Loucy (cell line): ENCODE data around the gene AADAC.

Experiments used
- H2AFZ ChIP-seq: fragments of 200-600 bp; sonication (generic); 2 replicates; pipeline ENCODE4 v1.6.0; 2016; ENCODE audit warnings: antibody characterized with exemption, mild to moderate bottlenecking, low read length, moderate library complexity
- H3F3A ChIP-seq: fragments of 200-600 bp; 2 replicates; pipeline ENCODE4 v1.6.0; 2016; ENCODE audit warnings: antibody characterized with exemption, low read depth, mild to moderate bottlenecking
- H3K27me3 ChIP-seq: fragments of 200-600 bp; sonication (generic); 2 replicates; pipeline ENCODE4 v1.6.1; 2014; ENCODE audit warnings: low read length, mild to moderate bottlenecking; ENCODE audit not compliant: insufficient read depth, poor library complexity, severe bottlenecking
- H3K36me3 ChIP-seq: fragments of 200-600 bp; sonication (generic); 2 replicates; pipeline ENCODE4 v1.6.1; 2016; ENCODE audit warnings: low read length; ENCODE audit not compliant: insufficient read depth
- H3K4me1 ChIP-seq: fragments of 200-600 bp; sonication (generic); 2 replicates; pipeline ENCODE4 v1.5.1; 2014; ENCODE audit warnings: low read length, mild to moderate bottlenecking; ENCODE audit not compliant: insufficient read depth, poor library complexity, severe bottlenecking
- H3K4me2 ChIP-seq: fragments of 200-600 bp; sonication (generic); 2 replicates; pipeline ENCODE4 v1.6.0; 2014; ENCODE audit warnings: antibody characterized with exemption, low read length, low read depth, mild to moderate bottlenecking; ENCODE audit not compliant: poor library complexity, severe bottlenecking
- H3K4me3 ChIP-seq: fragments of 200-600 bp; sonication (generic); 2 replicates; pipeline ENCODE4 v1.5.1; 2014; ENCODE audit warnings: low read length, mild to moderate bottlenecking, mixed read lengths; ENCODE audit not compliant: poor library complexity, severe bottlenecking
- H3K79me2 ChIP-seq: fragments of 200-600 bp; sonication (generic); 2 replicates; pipeline ENCODE4 v1.6.1; 2014; ENCODE audit warnings: low read length; ENCODE audit not compliant: insufficient read depth
- H3K9ac ChIP-seq: fragments of 200-600 bp; sonication (generic); 2 replicates; pipeline ENCODE4 v1.6.0; 2014; ENCODE audit warnings: mild to moderate bottlenecking, low read depth, low read length, moderate library complexity; ENCODE audit not compliant: poor library complexity, severe bottlenecking
- H3K9me2 ChIP-seq: fragments of 200-600 bp; sonication (generic); replicated peaks from 2 replicates; pipeline ENCODE4 v1.6.1; 2016; ENCODE audit warnings: low read depth, low read length, mixed read lengths
- H3K9me3 ChIP-seq: fragments of 200-600 bp; sonication (generic); 2 replicates; pipeline ENCODE4 v1.6.1; 2014; ENCODE audit warnings: mild to moderate bottlenecking, antibody characterized with exemption, low read length, low read depth; ENCODE audit not compliant: insufficient read depth
- H4K20me1 ChIP-seq: fragments of 200-600 bp; sonication (generic); 2 replicates; pipeline ENCODE4 v1.6.0; 2014; ENCODE audit warnings: antibody characterized with exemption, low read length, mild to moderate bottlenecking; ENCODE audit not compliant: insufficient read depth, poor library complexity, severe bottlenecking
- EZH2phosphoT487 ChIP-seq: fragments of 200-600 bp; IDR thresholded peaks from 2 replicates; pipeline ENCODE4 v1.6.1; 2018; ENCODE audit warnings: antibody characterized with exemption, mild to moderate bottlenecking, moderate library complexity, borderline replicate concordance
- TF ChIP-seq, protein P1 (sequence below): fragments of 200-600 bp; sonication (generic); conservative IDR thresholded peaks from 2 replicates; pipeline ENCODE4 v1.5.1; 2014; ENCODE audit warnings: mild to moderate bottlenecking, antibody characterized with exemption, low read length

The AADAC gene

GRCh38 chr3:151864423-151865101 is 50.6 kb downstream of the AADAC start:
- no peaks in the 10 kb centered on the region for H3K36me3 ChIP-seq
- no peaks in the 10 kb centered on the region for H3K9me3 ChIP-seq
- H3K4me3 ChIP-seq = no peak overlapping the region
- H3K4me2 ChIP-seq = no peak overlapping the region
- H4K20me1 ChIP-seq = no peaks in the 10 kb centered on the region
- H3K9me2 ChIP-seq = no peaks in the 10 kb centered on the region
- no peak for TF ChIP-seq EZH2phosphoT487
- TF ChIP-seq, protein P1, sequence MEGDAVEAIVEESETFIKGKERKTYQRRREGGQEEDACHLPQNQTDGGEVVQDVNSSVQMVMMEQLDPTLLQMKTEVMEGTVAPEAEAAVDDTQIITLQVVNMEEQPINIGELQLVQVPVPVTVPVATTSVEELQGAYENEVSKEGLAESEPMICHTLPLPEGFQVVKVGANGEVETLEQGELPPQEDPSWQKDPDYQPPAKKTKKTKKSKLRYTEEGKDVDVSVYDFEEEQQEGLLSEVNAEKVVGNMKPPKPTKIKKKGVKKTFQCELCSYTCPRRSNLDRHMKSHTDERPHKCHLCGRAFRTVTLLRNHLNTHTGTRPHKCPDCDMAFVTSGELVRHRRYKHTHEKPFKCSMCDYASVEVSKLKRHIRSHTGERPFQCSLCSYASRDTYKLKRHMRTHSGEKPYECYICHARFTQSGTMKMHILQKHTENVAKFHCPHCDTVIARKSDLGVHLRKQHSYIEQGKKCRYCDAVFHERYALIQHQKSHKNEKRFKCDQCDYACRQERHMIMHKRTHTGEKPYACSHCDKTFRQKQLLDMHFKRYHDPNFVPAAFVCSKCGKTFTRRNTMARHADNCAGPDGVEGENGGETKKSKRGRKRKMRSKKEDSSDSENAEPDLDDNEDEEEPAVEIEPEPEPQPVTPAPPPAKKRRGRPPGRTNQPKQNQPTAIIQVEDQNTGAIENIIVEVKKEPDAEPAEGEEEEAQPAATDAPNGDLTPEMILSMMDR = no peak
- H3K79me2 ChIP-seq = no peaks in the 10 kb centered on the region
- no peak overlapping the region for H2AFZ ChIP-seq
- no peaks in the 10 kb centered on the region; the same call in 1 of the 2 replicates for H3F3A ChIP-seq
- peaks cover 10% of the 10 kb centered on the region for H3K4me1 ChIP-seq
- H3K9ac ChIP-seq = no peak overlapping the region
- H3K27me3 ChIP-seq = no peaks in the 10 kb centered on the region

GRCh38 chr3:151866711-151867410 is 52.9 kb downstream of the AADAC start:
- Histone ChIP-seq H3K4me2 (no peak overlapping the region), H2AFZ (peak overlapping the region; percentile 58), H3K9ac (no peak overlapping the region), H3K9me2 (no peaks in the 10 kb centered on the region), H3K36me3 (no peaks in the 10 kb centered on the region), H3K4me1 (peaks cover 18% of the 10 kb centered on the region), H3K4me3 (no peak overlapping the region), H3K79me2 (no peaks in the 10 kb centered on the region), H3K27me3 (no peaks in the 10 kb centered on the region), H4K20me1 (no peaks in the 10 kb centered on the region), H3K9me3 (no peaks in the 10 kb centered on the region), H3F3A (no peaks in the 10 kb centered on the region; the same call in 1 of the 2 replicates)
- TF ChIP-seq, protein P1 = no peak
- TF ChIP-seq EZH2phosphoT487 = no peak

DNA sequence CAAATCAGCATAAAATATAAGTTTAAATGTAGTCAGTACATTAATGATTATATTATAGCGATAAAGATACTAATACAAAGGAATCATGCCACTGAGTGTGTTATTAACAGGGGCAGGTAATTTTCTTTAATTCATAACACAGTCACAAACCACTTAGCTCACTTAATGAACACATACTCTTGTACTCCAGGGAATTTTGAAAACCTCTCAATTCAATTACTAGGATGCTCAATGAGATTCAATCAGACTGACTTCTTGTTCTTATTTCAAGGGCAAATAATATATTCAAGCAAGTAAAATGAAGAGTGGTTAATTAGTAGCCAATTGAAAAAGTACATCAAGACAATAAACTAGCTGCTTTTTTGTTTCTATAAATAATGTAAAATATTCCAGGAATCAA is 53.8 kb downstream of the AADAC start:
- Histone ChIP-seq H3K27me3 (no peaks in the 10 kb centered on the region), H3K9me3 (no peaks in the 10 kb centered on the region), H3K79me2 (no peaks in the 10 kb centered on the region), H3K9me2 (no peaks in the 10 kb centered on the region), H2AFZ (peak overlapping the region; percentile 58), H4K20me1 (no peaks in the 10 kb centered on the region), H3K4me2 (no peak overlapping the region), H3K4me1 (peaks cover 24% of the 10 kb centered on the region), H3K36me3 (no peaks in the 10 kb centered on the region), H3K9ac (no peak overlapping the region), H3K4me3 (no peak overlapping the region), H3F3A (no peaks in the 10 kb centered on the region; the same call in 1 of the 2 replicates)
- TF ChIP-seq EZH2phosphoT487 = no peak
- TF ChIP-seq, protein P1 = no peak
